HEK293 (cell line): ENCODE measurements around the gene CARS1.

Experiments
- CTCF ChIP-seq: fragments of 450-650 bp; formaldehyde crosslinking; IDR thresholded peaks from 2 replicates; pipeline ENCODE4 v1.5.1; 2016; ENCODE audit warnings: missing biosample characterization, missing genetic modification characterization
- KLF10 ChIP-seq: fragments of 450-650 bp; IDR thresholded peaks from 2 replicates; pipeline ENCODE4 v1.5.1; 2018; ENCODE audit warnings: missing biosample characterization, mild to moderate bottlenecking, missing genetic modification characterization
- OVOL3 ChIP-seq: fragments of 450-650 bp; formaldehyde crosslinking; IDR thresholded peaks from 2 replicates; pipeline ENCODE4 v1.5.1; 2016; ENCODE audit warnings: missing biosample characterization, missing genetic modification characterization
- ZBTB21 ChIP-seq: fragments of 450-650 bp; formaldehyde crosslinking; IDR thresholded peaks from 2 replicates; pipeline ENCODE4 v1.5.1; 2017; ENCODE audit warnings: missing biosample characterization, missing genetic modification characterization

DNA sequence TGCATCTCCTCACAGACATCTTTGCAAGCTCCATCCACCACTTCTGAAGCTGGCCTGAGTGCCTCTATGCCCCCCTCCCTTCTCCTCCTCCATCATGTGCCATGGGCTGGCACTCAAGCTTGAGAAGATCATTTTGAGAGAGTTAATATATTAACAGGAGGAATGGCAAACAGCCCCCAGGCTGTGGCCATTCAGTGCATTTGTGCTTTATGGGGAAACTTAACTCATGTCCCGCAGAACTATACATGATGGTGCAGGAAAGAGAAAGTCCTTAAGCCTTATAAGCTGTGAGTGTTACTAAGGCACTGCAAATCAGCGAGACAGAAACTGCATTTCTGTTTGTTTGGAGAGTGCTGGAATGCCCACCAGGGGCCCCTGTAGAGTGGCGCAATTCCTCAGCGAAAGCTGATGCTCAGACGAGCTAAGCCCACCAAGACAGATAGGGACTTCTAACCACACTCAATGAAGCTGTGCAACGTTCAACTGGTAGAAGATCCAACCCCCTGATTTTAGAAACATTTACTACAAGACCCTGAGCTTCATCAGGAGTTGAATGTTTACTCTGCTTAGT lies 101.2 kb downstream of the CARS1 start:
- TF ChIP-seq CTCF (tag by site-specific recombination) (no peak), ZBTB21 (tag by site-specific recombination) (no peak), OVOL3 (tag by site-specific recombination) (no peak), KLF10 (tag by site-specific recombination) (no peak)
